Testis (tissue), 2 donors: Measurements from ENCODE around the gene ANK2.

ENCODE experiments used
- CTCF ChIP-seq, 3 experiments: fragments of 450-650 bp in 2 of 3; fragments of 200-600 bp in 1 of 3; sonication (generic) in 1 of 3; IDR thresholded peaks; one replicate each; pipeline ENCODE4 v1.5.1; 2016 to 2019; ENCODE audit warnings: antibody characterized with exemption in 3 of 3, mild to moderate bottlenecking in 2 of 3, moderate library complexity in 1 of 3
- POLR2A ChIP-seq: fragments of 450-650 bp; IDR thresholded peaks from one replicate; pipeline ENCODE4 v1.6.1; 2017; ENCODE audit warnings: antibody characterized with exemption, mild to moderate bottlenecking, moderate library complexity

- TF ChIP-seq CTCF (IDR thresholded peaks at IDR 0.05) (no peak), POLR2A (no peak)
Measured at GRCh38 chr4:113222471-113222870, 173.0 kb downstream of the ANK2 start.
